HepG2 (cell line): ENCODE measurements around the gene HRH2.

Experiments
- ASH2L ChIP-seq: fragments of 300-600, 200-600 bp; sonication (generic); IDR thresholded peaks from 2 replicates; pipeline ENCODE4 v1.7.0; 2017; ENCODE audit warnings: low read depth, mild to moderate bottlenecking, moderate library complexity, mixed read lengths, low read length; ENCODE audit not compliant: insufficient read length
- CENPBD1 ChIP-seq: sonication (generic); formaldehyde crosslinking; IDR thresholded peaks from 2 replicates; pipeline ENCODE4 v1.8.0; 2022; ENCODE audit warnings: missing genetic modification reagents, low read depth, mild to moderate bottlenecking, borderline replicate concordance
- CREB1 ChIP-seq, 2 experiments: fragments of 450-650 bp in 1 of 2; IDR thresholded peaks; 2 replicates each; pipeline ENCODE4 v1.6.1; 2016 to 2017; ENCODE audit warnings: control low read depth in 1 of 2, mild to moderate bottlenecking in 1 of 2, missing compliant biosample characterization in 1 of 2, missing genetic modification characterization in 1 of 2
- CTCF ChIP-seq: sonication (generic); formaldehyde crosslinking; IDR thresholded peaks from 2 replicates; pipeline ENCODE4 v1.5.0; 2020; ENCODE audit warnings: mild to moderate bottlenecking, missing genetic modification reagents, moderate library complexity
- ESRRA ChIP-seq: sonication (generic); formaldehyde crosslinking; IDR thresholded peaks from 2 replicates; pipeline ENCODE4 v1.5.1; 2020; ENCODE audit warnings: mild to moderate bottlenecking, low read depth, missing genetic modification reagents
- HCFC1 ChIP-seq: fragments of 150-350 bp; IDR thresholded peaks from 2 replicates; pipeline ENCODE4 v1.6.1; 2014; ENCODE audit warnings: low read depth, low read length
- HOXA3 ChIP-seq: sonication (generic); formaldehyde crosslinking; IDR thresholded peaks from 2 replicates; pipeline ENCODE4 v1.5.0; 2020; ENCODE audit warnings: missing genetic modification reagents
- NFYB ChIP-seq: sonication (generic); formaldehyde crosslinking; IDR thresholded peaks from 2 replicates; pipeline ENCODE4 v1.4.0; 2020; ENCODE audit warnings: missing genetic modification reagents
- NR2F1 ChIP-seq, 2 experiments: fragments of 450-650 bp in 1 of 2; formaldehyde crosslinking in 1 of 2; IDR thresholded peaks; 2 replicates each; pipeline versions ENCODE4 v1.5.0 to v1.6.1; 2016 to 2020; ENCODE audit warnings: mild to moderate bottlenecking in 1 of 2, missing compliant biosample characterization in 1 of 2, missing genetic modification reagents in 1 of 2, moderate library complexity in 1 of 2
- PRPF4 ChIP-seq: fragments of 200-400 bp; formaldehyde crosslinking; IDR thresholded peaks from 2 replicates; pipeline ENCODE4 v1.6.1; 2016; ENCODE audit warnings: low read length, low read depth; ENCODE audit not compliant: poor library complexity, severe bottlenecking
- ZBTB4 ChIP-seq: sonication (generic); formaldehyde crosslinking; IDR thresholded peaks from 2 replicates; pipeline ENCODE4 v1.4.0; 2020; ENCODE audit warnings: missing genetic modification reagents, mild to moderate bottlenecking, borderline replicate concordance
- ZNF543 ChIP-seq: sonication (generic); formaldehyde crosslinking; IDR thresholded peaks from 2 replicates; pipeline ENCODE4 v1.4.0; 2020; ENCODE audit warnings: mild to moderate bottlenecking, missing genetic modification reagents
- ZNF75D ChIP-seq: sonication (generic); formaldehyde crosslinking; IDR thresholded peaks from 2 replicates; pipeline ENCODE4 v1.8.1; 2023; ENCODE audit warnings: missing genetic modification reagents, mild to moderate bottlenecking, borderline replicate concordance

- TF ChIP-seq ZNF543 (no peak), HOXA3 (CRISPR knock-in tag) (no peak), NR2F1 (CRISPR knock-in tag; IDR thresholded peaks at IDR 0.05) (no peak), ZNF75D (no peak), CTCF (CRISPR knock-in tag) (no peak), HCFC1 (no peak), CENPBD1 (CRISPR knock-in tag) (no peak), ZBTB4 (CRISPR knock-in tag) (no peak), NFYB (CRISPR knock-in tag) (no peak), CREB1 (IDR thresholded peaks at IDR 0.05) (no peak), CREB1 (CRISPR knock-in tag; IDR thresholded peaks at IDR 0.05) (no peak), PRPF4 (no peak), ASH2L (no peak), ESRRA (CRISPR knock-in tag) (no peak)
These were observed 35.9 kb downstream of the HRH2 start for GRCh38 chr5:175693741-175694140.
